K562 (cell line): Measurements from ENCODE around the gene AP2M1. TPM values are rescaled to one million over a fixed set of nuclear protein-coding genes. Genes with fewer than 3 reads are reported as not detected.

Experiments
- CAMTA2 ChIP-seq: fragments of 250-450 bp; sonication (Bioruptor Pico); conservative IDR thresholded peaks from 2 replicates; pipeline ENCODE4 v1.5.1; 2022
- CBX3 ChIP-seq, 2 experiments: IDR thresholded peaks; 1 replicate in 1 of 2; 2 replicates in 1 of 2; pipeline ENCODE4 v1.6.1; 2012; ENCODE audit warnings: inconsistent platforms in 2 of 2, low read length in 2 of 2, borderline replicate concordance in 1 of 2, control low read depth in 1 of 2
- COPS2 ChIP-seq: fragments of 450-650 bp; conservative IDR thresholded peaks from 2 replicates; pipeline ENCODE4 v1.6.1; 2016; ENCODE audit warnings: mild to moderate bottlenecking, moderate library complexity
- FOS ChIP-seq: IDR thresholded peaks from 3 replicates; pipeline ENCODE4 v1.6.1; 2011; ENCODE audit not compliant: insufficient read length; ENCODE audit errors: extremely low read depth
- GATA2 ChIP-seq: sonication (generic); formaldehyde crosslinking; IDR thresholded peaks from 2 replicates; pipeline ENCODE4 v1.4.0; 2020; ENCODE audit warnings: mild to moderate bottlenecking, missing genetic modification reagents
- GTF2F1 ChIP-seq: IDR thresholded peaks from 2 replicates; pipeline ENCODE4 v1.6.1; 2011; ENCODE audit warnings: low read depth, low read length, improper control_type of control experiment
- KAT7 ChIP-seq: sonication (generic); formaldehyde crosslinking; IDR thresholded peaks from 2 replicates; pipeline ENCODE4 v1.8.0; 2022; ENCODE audit warnings: missing genetic modification reagents, mild to moderate bottlenecking, borderline replicate concordance
- MXD1 ChIP-seq: fragments of 250-450 bp; sonication (Bioruptor Pico); IDR thresholded peaks from 2 replicates; pipeline ENCODE4 v1.8.0; 2021; ENCODE audit warnings: borderline replicate concordance, mild to moderate bottlenecking, moderate library complexity; ENCODE audit not compliant: poor library complexity, severe bottlenecking
- PBX2 ChIP-seq, 2 experiments: IDR thresholded peaks in 1 of 2; conservative IDR thresholded peaks in 1 of 2; 2 replicates each; pipeline ENCODE4 v1.6.1; 2016; ENCODE audit warnings: low read depth in 2 of 2, mild to moderate bottlenecking in 1 of 2, missing compliant biosample characterization in 1 of 2, missing genetic modification characterization in 1 of 2, moderate library complexity in 1 of 2
- SMARCC2 ChIP-seq: fragments of 450-650 bp; IDR thresholded peaks from 2 replicates; pipeline ENCODE4 v1.6.1; 2017; ENCODE audit warnings: antibody characterized with exemption, moderate library complexity, mild to moderate bottlenecking, low read depth
- ZNF124 ChIP-seq: sonication (generic); formaldehyde crosslinking; IDR thresholded peaks from 2 replicates; pipeline ENCODE4 v1.8.1; 2022; ENCODE audit warnings: missing genetic modification reagents
- polyA plus RNA-seq, 8 experiments: library from polyadenylated mRNA; depleted of rRNA in 4 of 8; stranded (reverse) in 5 of 8; unstranded in 3 of 8; fragments of >200 nt; fragmentation: Nextera tagmentation in 2 of 8; fragmentation: Illumina TruSeq in 1 of 8; extraction: Ambion mirVana in 2 of 8; extraction: Trizol in 1 of 8; gene quantifications; 2 replicates each; pipeline versions ENCODE4 v1.2.1 to v1.2.3, GENCODE V29; 2011 to 2014; ENCODE audit warnings: inconsistent platforms in 1 of 8, missing spikeins in 1 of 8
- total RNA-seq, 7 experiments: library from RNA; depleted of rRNA in 6 of 7; stranded (reverse); fragments of >200 nt in 6 of 7; fragmentation: Illumina TruSeq in 2 of 7; extraction: Trizol in 2 of 7; gene quantifications; 2 replicates each; pipeline versions ENCODE4 v1.2.1 to v1.2.3, GENCODE V29; 2011 to 2021; ENCODE audit warnings: low replicate concordance in 1 of 7
- TF ChIP-seq, protein P1 (sequence below): sonication (generic); formaldehyde crosslinking; IDR thresholded peaks from 2 replicates; pipeline ENCODE4 v1.9.0; 2022; ENCODE audit warnings: mild to moderate bottlenecking, missing genetic modification reagents
- TF ChIP-seq, protein P2 (sequence below): IDR thresholded peaks from 3 replicates; pipeline ENCODE4 v1.6.1; 2011; ENCODE audit warnings: borderline replicate concordance, mild to moderate bottlenecking; ENCODE audit not compliant: insufficient read length, insufficient read depth
- TF ChIP-seq, protein P3 (sequence below), 2 experiments: fragments of 450-650 bp; IDR thresholded peaks; 2 replicates each; pipeline ENCODE4 v1.6.1; 2018; ENCODE audit warnings: mild to moderate bottlenecking in 2 of 2, low read depth in 1 of 2; ENCODE audit not compliant: partially characterized antibody in 2 of 2

AP2M1 gene
- total and polyA plus RNA-seq, 9 of the 15 experiments (the other 6 are each of a cell fraction or from before 2014, with no cell fraction given): 118 to 505 (median 296) TPM

- no peak for TF ChIP-seq FOS
- TF ChIP-seq, protein P1, sequence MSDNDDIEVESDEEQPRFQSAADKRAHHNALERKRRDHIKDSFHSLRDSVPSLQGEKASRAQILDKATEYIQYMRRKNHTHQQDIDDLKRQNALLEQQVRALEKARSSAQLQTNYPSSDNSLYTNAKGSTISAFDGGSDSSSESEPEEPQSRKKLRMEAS: peak; percentile 95
- TF ChIP-seq, protein P2, sequence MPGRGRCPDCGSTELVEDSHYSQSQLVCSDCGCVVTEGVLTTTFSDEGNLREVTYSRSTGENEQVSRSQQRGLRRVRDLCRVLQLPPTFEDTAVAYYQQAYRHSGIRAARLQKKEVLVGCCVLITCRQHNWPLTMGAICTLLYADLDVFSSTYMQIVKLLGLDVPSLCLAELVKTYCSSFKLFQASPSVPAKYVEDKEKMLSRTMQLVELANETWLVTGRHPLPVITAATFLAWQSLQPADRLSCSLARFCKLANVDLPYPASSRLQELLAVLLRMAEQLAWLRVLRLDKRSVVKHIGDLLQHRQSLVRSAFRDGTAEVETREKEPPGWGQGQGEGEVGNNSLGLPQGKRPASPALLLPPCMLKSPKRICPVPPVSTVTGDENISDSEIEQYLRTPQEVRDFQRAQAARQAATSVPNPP: no peak
- TF ChIP-seq GTF2F1: 0 out of 2 replicates have a peak, but pooled peaks have one; percentile 15
- TF ChIP-seq PBX2 (CRISPR knock-in tag; IDR thresholded peaks at IDR 0.05; ENCODE audit: low read depth): no peak
- TF ChIP-seq PBX2 (tag; conservative IDR thresholded peaks at IDR 0.05; ENCODE audit: low read depth): 0 out of 2 replicates have a peak, but pooled peaks have one; percentile 27
- peak in 1 of 2 experiments; percentile 87; a peak in 2 of 3 replicates for TF ChIP-seq CBX3 (IDR thresholded peaks at IDR 0.05; ENCODE audit: borderline replicate concordance in 1 of 2, low read length in 2 of 2)
- TF ChIP-seq, protein P3, sequence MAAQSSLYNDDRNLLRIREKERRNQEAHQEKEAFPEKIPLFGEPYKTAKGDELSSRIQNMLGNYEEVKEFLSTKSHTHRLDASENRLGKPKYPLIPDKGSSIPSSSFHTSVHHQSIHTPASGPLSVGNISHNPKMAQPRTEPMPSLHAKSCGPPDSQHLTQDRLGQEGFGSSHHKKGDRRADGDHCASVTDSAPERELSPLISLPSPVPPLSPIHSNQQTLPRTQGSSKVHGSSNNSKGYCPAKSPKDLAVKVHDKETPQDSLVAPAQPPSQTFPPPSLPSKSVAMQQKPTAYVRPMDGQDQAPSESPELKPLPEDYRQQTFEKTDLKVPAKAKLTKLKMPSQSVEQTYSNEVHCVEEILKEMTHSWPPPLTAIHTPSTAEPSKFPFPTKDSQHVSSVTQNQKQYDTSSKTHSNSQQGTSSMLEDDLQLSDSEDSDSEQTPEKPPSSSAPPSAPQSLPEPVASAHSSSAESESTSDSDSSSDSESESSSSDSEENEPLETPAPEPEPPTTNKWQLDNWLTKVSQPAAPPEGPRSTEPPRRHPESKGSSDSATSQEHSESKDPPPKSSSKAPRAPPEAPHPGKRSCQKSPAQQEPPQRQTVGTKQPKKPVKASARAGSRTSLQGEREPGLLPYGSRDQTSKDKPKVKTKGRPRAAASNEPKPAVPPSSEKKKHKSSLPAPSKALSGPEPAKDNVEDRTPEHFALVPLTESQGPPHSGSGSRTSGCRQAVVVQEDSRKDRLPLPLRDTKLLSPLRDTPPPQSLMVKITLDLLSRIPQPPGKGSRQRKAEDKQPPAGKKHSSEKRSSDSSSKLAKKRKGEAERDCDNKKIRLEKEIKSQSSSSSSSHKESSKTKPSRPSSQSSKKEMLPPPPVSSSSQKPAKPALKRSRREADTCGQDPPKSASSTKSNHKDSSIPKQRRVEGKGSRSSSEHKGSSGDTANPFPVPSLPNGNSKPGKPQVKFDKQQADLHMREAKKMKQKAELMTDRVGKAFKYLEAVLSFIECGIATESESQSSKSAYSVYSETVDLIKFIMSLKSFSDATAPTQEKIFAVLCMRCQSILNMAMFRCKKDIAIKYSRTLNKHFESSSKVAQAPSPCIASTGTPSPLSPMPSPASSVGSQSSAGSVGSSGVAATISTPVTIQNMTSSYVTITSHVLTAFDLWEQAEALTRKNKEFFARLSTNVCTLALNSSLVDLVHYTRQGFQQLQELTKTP (IDR thresholded peaks at IDR 0.05; ENCODE audit: low read depth in 1 of 2, partially characterized antibody in 2 of 2): peak in 1 of 2 experiments; percentile 92
- peak; percentile 64; the same call in 1 of the 2 replicates for TF ChIP-seq GATA2 (CRISPR knock-in tag)
- TF ChIP-seq COPS2: no peak
- no peak for TF ChIP-seq KAT7
- TF ChIP-seq CAMTA2: peak; percentile 67; the same call in 1 of the 2 replicates
- no peak for TF ChIP-seq ZNF124
- peak; percentile 50; the same call in 1 of the 2 replicates for TF ChIP-seq SMARCC2
- TF ChIP-seq MXD1 (CRISPR knock-in tag): no peak
Measured at GRCh38 chr3:184185461-184186183, 11.0 kb downstream of the AP2M1 start (continued).
